Measurements from ENCODE around the gene ENPP6. TPM values are rescaled to one million over a fixed set of nuclear protein-coding genes. Genes with fewer than 3 reads are reported as not detected.
"Not testable (repeated sequence)": the region's sequence is repeated elsewhere in the genome, so short reads cannot be mapped to it uniquely, and the experiment has no call there.

The ENPP6 gene
- total RNA-seq, 1 experiment from 2014 or later, result not detected

DNA sequence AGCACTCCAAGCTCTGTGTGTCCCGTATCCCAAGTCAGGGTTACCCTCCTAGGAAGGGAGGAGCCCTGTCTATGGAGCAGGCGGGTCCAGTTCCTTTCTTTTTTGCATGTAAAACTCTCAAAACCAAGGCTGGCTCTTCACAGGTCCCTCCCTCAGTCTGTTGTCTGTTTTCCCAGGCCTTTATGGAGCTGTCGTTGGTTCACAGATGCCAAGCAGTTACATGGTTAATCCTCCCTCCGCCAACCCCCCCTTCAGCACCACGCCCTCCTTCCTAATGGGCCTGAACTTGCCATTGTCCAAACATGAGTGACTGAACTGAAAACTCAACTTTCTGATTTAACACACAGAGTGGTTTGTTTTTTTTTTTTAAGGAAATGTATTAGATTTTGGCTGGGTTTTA lies 164.2 kb downstream of the ENPP6 start:
- Histone ChIP-seq H3K27ac (ENCODE audit: low read depth, low read length, poor library complexity, severe bottlenecking) (no peak overlapping the region), H3K36me3 (ENCODE audit: insufficient read depth, low read length, poor library complexity, severe bottlenecking) (no peaks in the 10 kb centered on the region), H3K9me3 (ENCODE audit: low read depth, low read length, poor library complexity, severe bottlenecking) (no peaks in the 10 kb centered on the region), H3K4me3 (ENCODE audit: low read depth, low read length, poor library complexity, severe bottlenecking) (no peak overlapping the region), H3K4me1 (ENCODE audit: insufficient read depth, low read length, poor library complexity, severe bottlenecking) (no peaks in the 10 kb centered on the region), H3K27me3 (replicated peaks; ENCODE audit: insufficient read depth, low read depth, low read length, poor library complexity) (no peaks in the 10 kb centered on the region)
- ChIA-PET CTCF (no interaction called here), POLR2A (ENCODE audit: low non-redundant PET) (no interaction called here)
- no peak for DNase-seq (ENCODE audit: low spot score)
- intact Hi-C loops (cut with micrococcal nuclease; ENCODE audit: unreplicated experiment), result no loop called here
- TF ChIP-seq, protein P1, sequence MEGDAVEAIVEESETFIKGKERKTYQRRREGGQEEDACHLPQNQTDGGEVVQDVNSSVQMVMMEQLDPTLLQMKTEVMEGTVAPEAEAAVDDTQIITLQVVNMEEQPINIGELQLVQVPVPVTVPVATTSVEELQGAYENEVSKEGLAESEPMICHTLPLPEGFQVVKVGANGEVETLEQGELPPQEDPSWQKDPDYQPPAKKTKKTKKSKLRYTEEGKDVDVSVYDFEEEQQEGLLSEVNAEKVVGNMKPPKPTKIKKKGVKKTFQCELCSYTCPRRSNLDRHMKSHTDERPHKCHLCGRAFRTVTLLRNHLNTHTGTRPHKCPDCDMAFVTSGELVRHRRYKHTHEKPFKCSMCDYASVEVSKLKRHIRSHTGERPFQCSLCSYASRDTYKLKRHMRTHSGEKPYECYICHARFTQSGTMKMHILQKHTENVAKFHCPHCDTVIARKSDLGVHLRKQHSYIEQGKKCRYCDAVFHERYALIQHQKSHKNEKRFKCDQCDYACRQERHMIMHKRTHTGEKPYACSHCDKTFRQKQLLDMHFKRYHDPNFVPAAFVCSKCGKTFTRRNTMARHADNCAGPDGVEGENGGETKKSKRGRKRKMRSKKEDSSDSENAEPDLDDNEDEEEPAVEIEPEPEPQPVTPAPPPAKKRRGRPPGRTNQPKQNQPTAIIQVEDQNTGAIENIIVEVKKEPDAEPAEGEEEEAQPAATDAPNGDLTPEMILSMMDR (conservative IDR thresholded peaks at IDR 0.05; ENCODE audit: low read depth, low read length), result no peak
- TF ChIP-seq EZH2 (IDR thresholded peaks at IDR 0.05; ENCODE audit: borderline replicate concordance, low read depth, low read length, poor library complexity, severe bottlenecking), result no peak
- no TSS peak for BruUV-seq (replicated peaks)

DNA sequence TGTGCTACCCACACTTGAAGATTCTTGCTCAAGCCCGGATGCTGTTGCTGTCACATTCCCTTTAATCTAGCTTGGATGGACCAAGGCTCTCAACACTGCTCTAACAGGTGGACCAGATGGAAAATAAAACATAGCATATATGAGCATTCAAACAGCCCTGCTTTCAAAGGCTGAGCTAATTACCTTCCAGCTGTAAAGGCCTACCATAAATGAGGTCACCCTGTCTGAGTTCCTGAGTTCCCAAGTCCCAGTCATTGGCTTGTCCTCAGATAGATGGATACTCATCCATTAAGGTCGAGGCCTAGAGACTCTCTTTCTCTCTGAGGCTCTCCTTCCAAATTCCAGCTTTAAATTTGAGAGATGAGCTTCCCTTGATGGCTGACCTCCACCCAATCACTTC lies 165.1 kb downstream of the ENPP6 start:
- CTCF ChIA-PET, result no interaction called here
- no peaks in the 10 kb centered on the region for H3K4me1 ChIP-seq (ENCODE audit: insufficient read depth, low read length, poor library complexity, severe bottlenecking)
- no peak for TF ChIP-seq EZH2 (IDR thresholded peaks at IDR 0.05; ENCODE audit: borderline replicate concordance, low read depth, low read length, poor library complexity, severe bottlenecking)
- TF ChIP-seq, protein P1 (conservative IDR thresholded peaks at IDR 0.05; ENCODE audit: low read depth, low read length), result no peak
- no peak overlapping the region for H3K27ac ChIP-seq (ENCODE audit: low read depth, low read length, poor library complexity, severe bottlenecking)
- H3K9me3 ChIP-seq (ENCODE audit: low read depth, low read length, poor library complexity, severe bottlenecking), result no peaks in the 10 kb centered on the region
- H3K4me3 ChIP-seq (ENCODE audit: low read depth, low read length, poor library complexity, severe bottlenecking), result no peak overlapping the region
- H3K27me3 ChIP-seq (replicated peaks; ENCODE audit: insufficient read depth, low read depth, low read length, poor library complexity), result no peaks in the 10 kb centered on the region
- POLR2A ChIA-PET (ENCODE audit: low non-redundant PET), result no interaction called here
- no TSS peak for BruUV-seq (replicated peaks)
- no peak for DNase-seq (ENCODE audit: low spot score)
- intact Hi-C loops (cut with micrococcal nuclease; ENCODE audit: unreplicated experiment), result no loop called here
- no peaks in the 10 kb centered on the region for H3K36me3 ChIP-seq (ENCODE audit: insufficient read depth, low read length, poor library complexity, severe bottlenecking)

DNA sequence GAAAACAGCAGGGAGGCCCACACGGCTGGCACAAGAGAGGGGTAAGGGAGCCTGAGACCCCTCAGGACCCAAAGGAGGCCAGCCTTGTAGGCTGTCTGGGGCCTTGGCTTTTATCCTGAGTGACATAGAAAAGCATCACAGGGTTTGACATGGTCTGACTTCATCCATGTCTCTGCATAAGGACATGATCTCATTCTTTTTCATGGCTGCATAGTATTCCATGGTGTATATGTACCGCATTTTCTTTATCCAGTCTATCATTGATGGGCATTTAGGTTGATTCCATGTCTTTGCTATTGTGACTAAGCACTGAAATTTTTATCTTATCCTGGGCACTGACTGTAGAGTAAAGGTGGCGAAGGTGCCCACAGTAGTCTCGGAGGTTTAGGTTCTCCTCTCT lies 166.4 kb downstream of the ENPP6 start:
- BruUV-seq (replicated peaks), result not testable (repeated sequence)

DNA sequence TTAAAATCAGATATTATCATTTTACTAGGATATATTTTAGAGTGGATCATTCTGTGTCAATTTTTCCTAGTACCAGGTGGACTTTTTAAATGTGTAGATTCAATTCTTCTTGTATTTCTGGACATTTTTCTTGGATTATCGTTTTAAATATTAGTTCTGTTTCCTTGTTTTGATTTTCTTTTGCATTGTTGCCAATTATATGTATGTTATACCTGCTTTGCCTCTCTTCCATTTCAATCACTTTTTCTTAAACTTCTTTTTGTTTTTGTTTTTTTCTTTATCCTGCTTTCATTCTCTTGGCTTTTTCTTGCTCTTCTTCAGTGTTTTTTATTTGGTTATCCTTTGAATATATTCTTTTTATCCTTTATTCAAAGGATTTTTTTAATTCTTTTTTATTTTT lies 171.5 kb downstream of the ENPP6 start:
- TF ChIP-seq EZH2 (IDR thresholded peaks at IDR 0.05; ENCODE audit: borderline replicate concordance, low read depth, low read length, poor library complexity, severe bottlenecking), result no peak
- TF ChIP-seq, protein P1 (conservative IDR thresholded peaks at IDR 0.05; ENCODE audit: low read depth, low read length), result no peak
- H3K27me3 ChIP-seq (replicated peaks; ENCODE audit: insufficient read depth, low read depth, low read length, poor library complexity), result no peaks in the 10 kb centered on the region
- H3K4me3 ChIP-seq (ENCODE audit: low read depth, low read length, poor library complexity, severe bottlenecking), result no peak overlapping the region
- intact Hi-C loops (cut with micrococcal nuclease; ENCODE audit: unreplicated experiment), result no loop called here
- H3K27ac ChIP-seq (ENCODE audit: low read depth, low read length, poor library complexity, severe bottlenecking), result no peak overlapping the region
- H3K36me3 ChIP-seq (ENCODE audit: insufficient read depth, low read length, poor library complexity, severe bottlenecking), result no peaks in the 10 kb centered on the region
- CTCF ChIA-PET, result no interaction called here
- H3K9me3 ChIP-seq (ENCODE audit: low read depth, low read length, poor library complexity, severe bottlenecking), result peaks cover 19% of the 10 kb centered on the region
- BruUV-seq (replicated peaks), result no TSS peak
- no peaks in the 10 kb centered on the region for H3K4me1 ChIP-seq (ENCODE audit: insufficient read depth, low read length, poor library complexity, severe bottlenecking)
- POLR2A ChIA-PET (ENCODE audit: low non-redundant PET), result no interaction called here
- DNase-seq (ENCODE audit: low spot score), result no peak

More for the DNA sequence above, 166.4 kb downstream of the ENPP6 start:
- H3K4me1 ChIP-seq (ENCODE audit: insufficient read depth, low read length, poor library complexity, severe bottlenecking); DNase-seq (ENCODE audit: low spot score); intact Hi-C loops (cut with micrococcal nuclease; ENCODE audit: unreplicated experiment); H3K27ac ChIP-seq (ENCODE audit: low read depth, low read length, poor library complexity, severe bottlenecking); H3K36me3 ChIP-seq (ENCODE audit: insufficient read depth, low read length, poor library complexity, severe bottlenecking); H3K4me3 ChIP-seq (ENCODE audit: low read depth, low read length, poor library complexity, severe bottlenecking); H3K27me3 ChIP-seq (replicated peaks; ENCODE audit: insufficient read depth, low read depth, low read length, poor library complexity); CTCF ChIA-PET; H3K9me3 ChIP-seq (ENCODE audit: low read depth, low read length, poor library complexity, severe bottlenecking); POLR2A ChIA-PET (ENCODE audit: low non-redundant PET): not testable (repeated sequence)
